ENCODE data around the gene ZBTB32.
A peak's percentile ranks its signal among the peaks of the same experiment; 100 is the strongest.

ZBTB32 gene

DNA sequence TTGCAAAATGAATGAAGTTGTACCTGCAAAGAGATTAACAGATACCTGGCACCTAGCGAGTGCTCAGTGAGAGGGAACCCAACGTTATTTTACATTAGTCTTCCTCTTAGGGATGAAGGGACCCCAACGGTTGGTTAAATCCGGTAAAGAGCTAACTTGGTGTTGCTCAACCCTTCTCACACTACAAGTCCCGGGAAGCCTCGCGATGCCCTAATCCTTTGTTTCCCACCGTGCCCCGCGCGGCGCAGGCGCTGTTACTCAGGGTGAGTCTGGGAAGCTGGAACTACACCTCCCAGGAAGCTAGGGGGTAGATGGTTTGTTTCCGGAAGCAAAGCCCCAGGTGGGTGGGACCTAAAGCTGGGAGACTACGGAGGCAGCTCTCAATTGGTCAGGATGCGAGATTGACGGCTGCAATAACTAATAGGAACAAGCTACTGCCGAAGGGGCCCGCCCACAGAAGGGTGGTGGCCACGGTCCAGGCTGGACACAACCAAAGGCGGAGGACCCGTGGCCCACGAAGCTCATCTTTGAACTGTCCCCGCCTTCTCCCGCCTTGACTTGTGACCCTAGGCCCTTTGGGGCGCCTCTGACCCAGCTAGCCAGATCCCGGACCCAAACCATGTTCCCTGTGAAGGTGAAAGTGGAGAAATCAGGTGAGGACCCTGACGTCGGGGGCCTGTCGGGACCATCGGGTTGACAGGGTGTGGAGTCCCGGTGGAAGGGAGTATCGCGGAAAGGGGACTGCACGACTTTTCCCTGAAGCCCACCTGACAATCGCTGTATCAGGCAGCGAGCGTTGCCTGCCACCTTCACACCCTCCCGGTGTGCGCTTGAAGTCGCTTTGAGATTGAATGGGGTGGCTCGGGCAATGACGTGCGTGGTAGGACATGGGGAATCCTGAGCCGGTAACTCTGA, 44.0 kb downstream of the ZBTB32 start, which contains the start of gene LIN37:
Gene LIN37, plus strand, starts transcription at position 471 of the 915 bp plus-strand sequence. Its CDS starts 149 bp downstream, at position 620.
- peaks cover 14% of the 10 kb centered on the region for H3K79me2 ChIP-seq (ENCODE audit: control insufficient read depth, low read length)
- H3K27ac ChIP-seq (ENCODE audit: low read depth, low read length), result no peak within 1 kb of the TSS
- peaks cover 34% of the 10 kb centered on the region for H3K4me1 ChIP-seq (ENCODE audit: control insufficient read depth, low read length)

GRCh38 chr19:35750167-35750566, 45.8 kb downstream of the ZBTB32 start:
- H3K36me3 ChIP-seq (ENCODE audit: control insufficient read depth, low read length), result no peaks in the 10 kb centered on the region
- peak overlapping the region; percentile 26; the same call in 1 of the 2 replicates for H3K4me2 ChIP-seq (ENCODE audit: low read length)
- H3K27me3 ChIP-seq (ENCODE audit: control insufficient read depth, low read length), result no peaks in the 10 kb centered on the region
- H3K9me3 ChIP-seq (ENCODE audit: control insufficient read depth, insufficient read depth, low read length), result no peaks in the 10 kb centered on the region
- H3F3A ChIP-seq (ENCODE audit: control insufficient read depth, insufficient read depth), result no peaks in the 10 kb centered on the region
- peaks cover 14% of the 10 kb centered on the region for H3K79me2 ChIP-seq (ENCODE audit: control insufficient read depth, low read length)
- H3K9me2 ChIP-seq (replicated peaks; ENCODE audit: control insufficient read depth, low read length), result no peaks in the 10 kb centered on the region
- no peak overlapping the region for H3K4me3 ChIP-seq (ENCODE audit: low read length)
- peaks cover 25% of the 10 kb centered on the region for H3K4me1 ChIP-seq (ENCODE audit: control insufficient read depth, low read length)
- TF ChIP-seq EZH2phosphoT487 (IDR thresholded peaks at IDR 0.05; ENCODE audit: borderline replicate concordance, low read length) (no peak), CTCF (IDR thresholded peaks at IDR 0.05; ENCODE audit: low read depth, low read length, poor library complexity, severe bottlenecking) (no peak)
- no peaks in the 10 kb centered on the region for H4K20me1 ChIP-seq (ENCODE audit: control insufficient read depth, insufficient read depth, low read depth, low read length)
- no peak overlapping the region for H3K27ac ChIP-seq (ENCODE audit: low read depth, low read length)

More for the DNA sequence above, 44.0 kb downstream of the ZBTB32 start, which contains the start of gene LIN37:
- no peaks in the 10 kb centered on the region for H3K9me2 ChIP-seq (replicated peaks; ENCODE audit: control insufficient read depth, low read length)
- H3K4me2 ChIP-seq (ENCODE audit: low read length), result peak within 1 kb of the TSS; percentile 72
- peaks cover 8% of the 10 kb centered on the region; the same call in 1 of the 2 replicates for H3K36me3 ChIP-seq (ENCODE audit: control insufficient read depth, low read length)
- H4K20me1 ChIP-seq (ENCODE audit: control insufficient read depth, insufficient read depth, low read depth, low read length), result no peaks in the 10 kb centered on the region
- no peaks in the 10 kb centered on the region for H3K27me3 ChIP-seq (ENCODE audit: control insufficient read depth, low read length)
- H3K9me3 ChIP-seq (ENCODE audit: control insufficient read depth, insufficient read depth, low read length), result peaks cover 5% of the 10 kb centered on the region; the same call in 1 of the 2 replicates
- no peaks in the 10 kb centered on the region for H3F3A ChIP-seq (ENCODE audit: control insufficient read depth, insufficient read depth)
- H3K4me3 ChIP-seq (ENCODE audit: low read length), result peak within 1 kb of the TSS; percentile 98
- no peak for TF ChIP-seq CTCF (IDR thresholded peaks at IDR 0.05; ENCODE audit: low read depth, low read length, poor library complexity, severe bottlenecking)
- TF ChIP-seq EZH2phosphoT487 (IDR thresholded peaks at IDR 0.05; ENCODE audit: borderline replicate concordance, low read length), result no peak

- Histone ChIP-seq H3K4me1 (ENCODE audit: control insufficient read depth, low read length) (peaks cover 21% of the 10 kb centered on the region), H3K4me3 (ENCODE audit: low read length) (no peak overlapping the region), H3K27ac (ENCODE audit: low read depth, low read length) (no peak overlapping the region), H4K20me1 (ENCODE audit: control insufficient read depth, insufficient read depth, low read depth, low read length) (no peaks in the 10 kb centered on the region), H3K27me3 (ENCODE audit: control insufficient read depth, low read length) (no peaks in the 10 kb centered on the region), H3F3A (ENCODE audit: control insufficient read depth, insufficient read depth) (no peaks in the 10 kb centered on the region), H3K36me3 (ENCODE audit: control insufficient read depth, low read length) (no peaks in the 10 kb centered on the region), H3K4me2 (ENCODE audit: low read length) (no peak overlapping the region), H3K9me2 (replicated peaks; ENCODE audit: control insufficient read depth, low read length) (no peaks in the 10 kb centered on the region), H3K9me3 (ENCODE audit: control insufficient read depth, insufficient read depth, low read length) (no peaks in the 10 kb centered on the region), H3K79me2 (ENCODE audit: control insufficient read depth, low read length) (peaks cover 4% of the 10 kb centered on the region)
- no peak for TF ChIP-seq EZH2phosphoT487 (IDR thresholded peaks at IDR 0.05; ENCODE audit: borderline replicate concordance, low read length)
Measured at GRCh38 chr19:35751839-35752745, 47.7 kb downstream of the ZBTB32 start.
